ENCODE measurements around the gene C4orf50. TPM values are rescaled to one million over a fixed set of nuclear protein-coding genes. Genes with fewer than 3 reads are reported as not detected.
"Not testable (repeated sequence)": the region's sequence is repeated elsewhere in the genome, so short reads cannot be mapped to it uniquely, and the experiment has no call there.

C4orf50 gene
- total and polyA plus RNA-seq, 2 experiments from 2014 or later, result 0.06 to 0.31 TPM

DNA sequence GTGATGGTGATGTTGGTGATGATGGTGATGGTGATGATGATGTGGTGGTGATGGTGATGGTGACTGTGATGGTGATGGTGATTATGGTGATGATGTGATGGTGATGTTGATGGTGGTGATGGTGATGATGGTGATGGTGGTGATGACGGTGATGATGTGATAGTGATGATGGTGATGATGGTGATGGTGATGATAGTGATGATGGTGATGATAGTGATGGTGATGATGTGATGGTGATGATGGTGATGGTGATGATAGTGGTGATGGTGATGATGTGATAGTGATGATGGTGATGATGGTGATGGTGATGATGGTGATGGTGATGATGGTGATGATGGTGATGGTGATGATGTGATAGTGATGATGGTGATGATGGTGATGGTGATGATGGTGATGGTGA lies 14.7 kb downstream of the C4orf50 start:
- peaks cover 13% of the 10 kb centered on the region for H3K4me1 Mint-ChIP-seq
- H3K4me2 ChIP-seq; H3K9me2 ChIP-seq (ENCODE audit: insufficient read depth); DNase-seq (ENCODE audit: low spot score); H3K36me3 Mint-ChIP-seq (ENCODE audit: low read depth); ATAC-seq; H3K4me1 ChIP-seq (ENCODE audit: insufficient read depth); H3K27ac Mint-ChIP-seq; H3K36me3 ChIP-seq (ENCODE audit: insufficient read depth); H3K27ac ChIP-seq (ENCODE audit: low read depth); H3K79me2 ChIP-seq (replicated peaks; ENCODE audit: insufficient read depth); H2AFZ ChIP-seq; H3F3A ChIP-seq (replicated peaks; ENCODE audit: low read depth); H3K4me3 Mint-ChIP-seq; H4K20me1 ChIP-seq (replicated peaks; ENCODE audit: insufficient read depth); H3K9me3 Mint-ChIP-seq; H3K27me3 ChIP-seq (ENCODE audit: insufficient read depth); H3K4me3 ChIP-seq: not testable (repeated sequence)
- H3K27me3 Mint-ChIP-seq (ENCODE audit: insufficient read depth, low read depth, poor library complexity), result peaks cover 15% of the 10 kb centered on the region

DNA sequence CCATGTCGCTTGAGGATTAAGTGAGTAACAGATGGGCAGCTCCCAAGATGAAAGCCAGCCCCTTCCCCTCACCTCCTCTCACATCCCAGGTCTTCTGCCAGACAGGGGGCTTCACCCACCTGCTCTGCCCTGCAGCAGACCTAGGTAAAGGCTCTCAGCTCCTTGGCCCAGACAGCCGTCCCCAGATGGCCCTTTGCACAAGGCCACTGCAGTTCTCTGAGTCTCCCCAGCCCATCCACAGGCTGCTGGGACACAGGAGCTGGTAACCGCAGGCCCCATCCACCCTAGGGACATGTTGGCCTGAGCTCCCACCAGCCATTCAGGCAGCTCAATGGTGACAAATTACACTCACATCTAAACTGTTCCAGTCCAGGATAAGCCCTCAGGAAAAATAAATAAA lies 15.3 kb downstream of the C4orf50 start:
- Mint-ChIP-seq H3K4me3 (no peak overlapping the region), H3K27me3 (ENCODE audit: insufficient read depth, low read depth, poor library complexity) (peaks cover 13% of the 10 kb centered on the region)
- H3K27me3 ChIP-seq (ENCODE audit: insufficient read depth), result no peaks in the 10 kb centered on the region

DNA sequence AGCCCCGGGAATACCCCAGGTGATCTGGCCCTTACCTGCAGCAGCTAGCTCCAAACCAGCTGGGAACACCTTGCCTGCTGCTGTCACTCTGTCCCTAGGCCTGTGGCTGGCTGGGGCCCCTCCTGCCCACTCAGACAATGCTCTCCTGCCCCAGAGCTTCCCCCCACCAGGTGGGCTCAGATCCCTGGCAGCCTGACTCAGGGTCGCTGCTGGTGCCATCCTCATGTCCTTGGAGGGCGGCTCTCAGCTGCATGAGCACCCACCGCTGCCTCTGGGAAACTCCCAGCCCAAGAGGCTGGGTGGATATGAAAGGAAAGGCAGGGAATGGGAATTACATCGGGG lies 15.8 kb downstream of the C4orf50 start:
- ATAC-seq, result no peak
- H3K9me3 Mint-ChIP-seq, result no peaks in the 10 kb centered on the region; the same call in 2 of the 3 replicates
- no peak overlapping the region for H3K4me3 Mint-ChIP-seq

More for the DNA sequence above, 15.3 kb downstream of the C4orf50 start:
- no peak overlapping the region for H3K27ac ChIP-seq (ENCODE audit: low read depth)
- no peak for DNase-seq (ENCODE audit: low spot score)
- no peak overlapping the region for H2AFZ ChIP-seq
- no peaks in the 10 kb centered on the region for H4K20me1 ChIP-seq (replicated peaks; ENCODE audit: insufficient read depth)
- peaks cover 7% of the 10 kb centered on the region; the same call in 1 of the 2 replicates for H3K4me1 ChIP-seq (ENCODE audit: insufficient read depth)
- TF ChIP-seq JUNB (IDR thresholded peaks at IDR 0.05; ENCODE audit: unreplicated experiment) (no peak), CTCF (conservative IDR thresholded peaks at IDR 0.05; ENCODE audit: low read depth in 2 of 2) (no peak), ZNF331 (CRISPR knock-in tag; IDR thresholded peaks at IDR 0.05; ENCODE audit: low read depth) (no peak), NANOG (IDR thresholded peaks at IDR 0.05; ENCODE audit: borderline replicate concordance) (no peak), EZH2 (IDR thresholded peaks at IDR 0.05; ENCODE audit: low read depth, unreplicated experiment) (no peak)
- no peak overlapping the region for H3K4me3 ChIP-seq
- no peaks in the 10 kb centered on the region for H3F3A ChIP-seq (replicated peaks; ENCODE audit: low read depth)
- H3K79me2 ChIP-seq (replicated peaks; ENCODE audit: insufficient read depth), result no peaks in the 10 kb centered on the region
- H3K4me2 ChIP-seq, result no peak overlapping the region
- peaks cover 11% of the 10 kb centered on the region for H3K4me1 Mint-ChIP-seq
- no peaks in the 10 kb centered on the region for H3K36me3 ChIP-seq (ENCODE audit: insufficient read depth)
- ATAC-seq, result no peak
- no peak overlapping the region for H3K27ac Mint-ChIP-seq
- no peaks in the 10 kb centered on the region for H3K36me3 Mint-ChIP-seq (ENCODE audit: low read depth)
- no peaks in the 10 kb centered on the region for H3K9me2 ChIP-seq (ENCODE audit: insufficient read depth)
- no peaks in the 10 kb centered on the region; the same call in 2 of the 3 replicates for H3K9me3 Mint-ChIP-seq

More for the DNA sequence above, 15.8 kb downstream of the C4orf50 start:
- Histone ChIP-seq H3K4me1 (ENCODE audit: insufficient read depth) (peaks cover 7% of the 10 kb centered on the region; the same call in 1 of the 2 replicates), H4K20me1 (replicated peaks; ENCODE audit: insufficient read depth) (no peaks in the 10 kb centered on the region), H3K27me3 (ENCODE audit: insufficient read depth) (no peaks in the 10 kb centered on the region), H3K27ac (ENCODE audit: low read depth) (no peak overlapping the region), H3K4me2 (no peak overlapping the region), H3K4me3 (no peak overlapping the region), H3K9me2 (ENCODE audit: insufficient read depth) (no peaks in the 10 kb centered on the region), H3F3A (replicated peaks; ENCODE audit: low read depth) (no peaks in the 10 kb centered on the region), H3K79me2 (replicated peaks; ENCODE audit: insufficient read depth) (no peaks in the 10 kb centered on the region), H2AFZ (no peak overlapping the region), H3K36me3 (ENCODE audit: insufficient read depth) (no peaks in the 10 kb centered on the region)
- H3K27me3 Mint-ChIP-seq (ENCODE audit: insufficient read depth, low read depth, poor library complexity), result peaks cover 10% of the 10 kb centered on the region
- DNase-seq (ENCODE audit: low spot score), result no peak
- no peaks in the 10 kb centered on the region for H3K36me3 Mint-ChIP-seq (ENCODE audit: low read depth)
- H3K4me1 Mint-ChIP-seq, result peaks cover 11% of the 10 kb centered on the region
- no peak overlapping the region for H3K27ac Mint-ChIP-seq
- TF ChIP-seq ETS1 (IDR thresholded peaks at IDR 0.05), result no peak
- TF ChIP-seq, protein P1, sequence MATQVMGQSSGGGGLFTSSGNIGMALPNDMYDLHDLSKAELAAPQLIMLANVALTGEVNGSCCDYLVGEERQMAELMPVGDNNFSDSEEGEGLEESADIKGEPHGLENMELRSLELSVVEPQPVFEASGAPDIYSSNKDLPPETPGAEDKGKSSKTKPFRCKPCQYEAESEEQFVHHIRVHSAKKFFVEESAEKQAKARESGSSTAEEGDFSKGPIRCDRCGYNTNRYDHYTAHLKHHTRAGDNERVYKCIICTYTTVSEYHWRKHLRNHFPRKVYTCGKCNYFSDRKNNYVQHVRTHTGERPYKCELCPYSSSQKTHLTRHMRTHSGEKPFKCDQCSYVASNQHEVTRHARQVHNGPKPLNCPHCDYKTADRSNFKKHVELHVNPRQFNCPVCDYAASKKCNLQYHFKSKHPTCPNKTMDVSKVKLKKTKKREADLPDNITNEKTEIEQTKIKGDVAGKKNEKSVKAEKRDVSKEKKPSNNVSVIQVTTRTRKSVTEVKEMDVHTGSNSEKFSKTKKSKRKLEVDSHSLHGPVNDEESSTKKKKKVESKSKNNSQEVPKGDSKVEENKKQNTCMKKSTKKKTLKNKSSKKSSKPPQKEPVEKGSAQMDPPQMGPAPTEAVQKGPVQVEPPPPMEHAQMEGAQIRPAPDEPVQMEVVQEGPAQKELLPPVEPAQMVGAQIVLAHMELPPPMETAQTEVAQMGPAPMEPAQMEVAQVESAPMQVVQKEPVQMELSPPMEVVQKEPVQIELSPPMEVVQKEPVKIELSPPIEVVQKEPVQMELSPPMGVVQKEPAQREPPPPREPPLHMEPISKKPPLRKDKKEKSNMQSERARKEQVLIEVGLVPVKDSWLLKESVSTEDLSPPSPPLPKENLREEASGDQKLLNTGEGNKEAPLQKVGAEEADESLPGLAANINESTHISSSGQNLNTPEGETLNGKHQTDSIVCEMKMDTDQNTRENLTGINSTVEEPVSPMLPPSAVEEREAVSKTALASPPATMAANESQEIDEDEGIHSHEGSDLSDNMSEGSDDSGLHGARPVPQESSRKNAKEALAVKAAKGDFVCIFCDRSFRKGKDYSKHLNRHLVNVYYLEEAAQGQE (IDR thresholded peaks at IDR 0.05; ENCODE audit: unreplicated experiment), result no peak
- TF ChIP-seq EZH2phosphoT487 (IDR thresholded peaks at IDR 0.05; ENCODE audit: unreplicated experiment), result no peak
- no peak for TF ChIP-seq JUNB (IDR thresholded peaks at IDR 0.05; ENCODE audit: unreplicated experiment)
- TF ChIP-seq EZH2 (IDR thresholded peaks at IDR 0.05; ENCODE audit: low read depth, unreplicated experiment), result no peak
- no peak for TF ChIP-seq NANOG (IDR thresholded peaks at IDR 0.05; ENCODE audit: borderline replicate concordance)
- TF ChIP-seq CTCF (conservative IDR thresholded peaks at IDR 0.05; ENCODE audit: low read depth in 2 of 2), result no peak

All from GM23338 (cell line).